Measurements from ENCODE around the gene HOXC6. TPM values are rescaled to one million over a fixed set of nuclear protein-coding genes. Genes with fewer than 3 reads are reported as not detected.

The HOXC6 gene
- total RNA-seq, 1 experiment from 2014 or later: not detected

GRCh38 chr12:54004841-54005530 lies 23.3 kb upstream of the HOXC6 start (continued):
- TF ChIP-seq ZBTB21 (CRISPR knock-in tag; IDR thresholded peaks at IDR 0.05; ENCODE audit: borderline replicate concordance) (no peak), ZMAT4 (CRISPR knock-in tag; IDR thresholded peaks at IDR 0.05) (no peak)

GRCh38 chr12:54005531-54005852 lies 22.7 kb upstream of the HOXC6 start:
- H3K36me3 Mint-ChIP-seq: no peaks in the 10 kb centered on the region; the same call in 1 of the 2 replicates
- ChIA-PET CTCF (interaction anchor here (0.6 to 10.8 kb wide), 37 partner anchors 9 to 374 kb away, joined by 3 to 107 read pairs (median 4); partner anchors contain the start of genes HOXC10, HOXC5, HOXC6 and SMUG1), POLR2A (no interaction called here)
- H3K27me3 Mint-ChIP-seq (ENCODE audit: low read depth): peaks cover 100% of the 10 kb centered on the region
- no peak for TF ChIP-seq E2F1 (CRISPR knock-in tag; IDR thresholded peaks at IDR 0.05)
- TF ChIP-seq ZNF512 (CRISPR knock-in tag; IDR thresholded peaks at IDR 0.05; ENCODE audit: borderline replicate concordance): no peak
- no peak for TF ChIP-seq ETV6 (CRISPR knock-in tag; IDR thresholded peaks at IDR 0.05)
- no peak for TF ChIP-seq FOXK1 (CRISPR knock-in tag; IDR thresholded peaks at IDR 0.05)
- TF ChIP-seq KAT7 (CRISPR knock-in tag; IDR thresholded peaks at IDR 0.05; ENCODE audit: borderline replicate concordance): no peak
- TF ChIP-seq ZNF138 (CRISPR knock-in tag; conservative IDR thresholded peaks at IDR 0.05): no peak
- TF ChIP-seq IRF2 (CRISPR knock-in tag; IDR thresholded peaks at IDR 0.05; ENCODE audit: borderline replicate concordance, low read depth): no peak
- no peak for TF ChIP-seq NFYB (CRISPR knock-in tag; conservative IDR thresholded peaks at IDR 0.05; ENCODE audit: low read depth)
- TF ChIP-seq HMGA2 (CRISPR knock-in tag; IDR thresholded peaks at IDR 0.05): no peak
- TF ChIP-seq TP53 (CRISPR knock-in tag; IDR thresholded peaks at IDR 0.05): no peak
- TF ChIP-seq ZNF671 (CRISPR knock-in tag; IDR thresholded peaks at IDR 0.05): no peak
- TF ChIP-seq SMAD3 (CRISPR knock-in tag; IDR thresholded peaks at IDR 0.05; ENCODE audit: borderline replicate concordance): no peak
- TF ChIP-seq ZBTB43 (CRISPR knock-in tag; IDR thresholded peaks at IDR 0.05): no peak
- TF ChIP-seq ELF4 (CRISPR knock-in tag; IDR thresholded peaks at IDR 0.05; ENCODE audit: low read depth): no peak
- no peaks in the 10 kb centered on the region for H3K9me3 Mint-ChIP-seq
- H3K27ac Mint-ChIP-seq: no peak overlapping the region
- DNase-seq (ENCODE audit: low spot score) (no peak), ATAC-seq (no peak)
- H3K4me3 Mint-ChIP-seq: peak overlapping the region; percentile 28
- peaks cover 17% of the 10 kb centered on the region for H3K4me1 Mint-ChIP-seq

- DNase-seq (ENCODE audit: low spot score): peak; percentile 96
- Mint-ChIP-seq H3K4me3 (peak overlapping the region; percentile 34), H3K27me3 (ENCODE audit: low read depth) (peaks cover 100% of the 10 kb centered on the region), H3K4me1 (peaks cover 19% of the 10 kb centered on the region), H3K36me3 (no peaks in the 10 kb centered on the region; the same call in 1 of the 2 replicates), H3K9me3 (no peaks in the 10 kb centered on the region), H3K27ac (no peak overlapping the region)
- peak; percentile 69 for ATAC-seq
- ChIA-PET CTCF (interaction anchor here (0.6 to 10.8 kb wide), 38 partner anchors 10 to 373 kb away, joined by 3 to 107 read pairs (median 4); partner anchors contain the start of genes HOXC10, HOXC5, HOXC6 and SMUG1), POLR2A (no interaction called here)
- TF ChIP-seq ZNF281 (CRISPR knock-in tag; IDR thresholded peaks at IDR 0.05) (0 out of 2 replicates have a peak, but pooled peaks have one; percentile 30), RORB (CRISPR knock-in tag; IDR thresholded peaks at IDR 0.05) (no peak), ZNF416 (CRISPR knock-in tag; IDR thresholded peaks at IDR 0.05) (no peak), NR3C1 (CRISPR knock-in tag; conservative IDR thresholded peaks at IDR 0.05; ENCODE audit: low read depth) (no peak), KAT7 (CRISPR knock-in tag; IDR thresholded peaks at IDR 0.05; ENCODE audit: borderline replicate concordance) (no peak), SMAD4 (CRISPR knock-in tag; IDR thresholded peaks at IDR 0.05) (no peak), AR (CRISPR knock-in tag; IDR thresholded peaks at IDR 0.05) (no peak), JUN (CRISPR knock-in tag; IDR thresholded peaks at IDR 0.05) (no peak)
Measured at GRCh38 chr12:54005853-54006558, 22.2 kb upstream of the HOXC6 start.

All from WTC11 (cell line).